Mucosa of stomach (tissue), 1 donor: Measurements from ENCODE around the gene KDM4C.
"Not testable (repeated sequence)": the region's sequence is repeated elsewhere in the genome, so short reads cannot be mapped to it uniquely, and the experiment has no call there.

ENCODE experiments used
- H3K27me3 ChIP-seq: one replicate; pipeline ENCODE4 v1.7.0; 2013; ENCODE audit warnings: mild to moderate bottlenecking, low read length; ENCODE audit not compliant: control insufficient read depth, insufficient read depth
- H3K36me3 ChIP-seq: one replicate; pipeline ENCODE4 v1.7.0; 2013; ENCODE audit warnings: low read length; ENCODE audit not compliant: control insufficient read depth, insufficient read depth
- H3K4me1 ChIP-seq: one replicate; pipeline ENCODE4 v1.7.0; 2013; ENCODE audit warnings: mild to moderate bottlenecking, low read length; ENCODE audit not compliant: control insufficient read depth, insufficient read depth
- H3K4me3 ChIP-seq: one replicate; pipeline ENCODE4 v1.7.0; 2013; ENCODE audit warnings: low read length
- H3K9ac ChIP-seq: one replicate; pipeline ENCODE4 v1.7.0; 2013; ENCODE audit warnings: mild to moderate bottlenecking, low read length, moderate library complexity
- H3K9me3 ChIP-seq: one replicate; pipeline ENCODE4 v1.7.0; 2013; ENCODE audit warnings: mild to moderate bottlenecking, low read length, moderate library complexity; ENCODE audit not compliant: control insufficient read depth
- donor health status: Pancreatic carcinoma.

Gene KDM4C

GRCh38 chr9:6765396-6765795 lies 7.6 kb downstream of the KDM4C start:
- H3K27me3 ChIP-seq = no peaks in the 10 kb centered on the region
- H3K36me3 ChIP-seq = no peaks in the 10 kb centered on the region

GRCh38 chr9:6766606-6767005 lies 8.8 kb downstream of the KDM4C start:
- no peak overlapping the region for H3K4me3 ChIP-seq
- H3K9ac ChIP-seq = no peak overlapping the region
- no peaks in the 10 kb centered on the region for H3K36me3 ChIP-seq
- no peaks in the 10 kb centered on the region for H3K27me3 ChIP-seq
- H3K4me1 ChIP-seq = peaks cover 15% of the 10 kb centered on the region
- no peaks in the 10 kb centered on the region for H3K9me3 ChIP-seq

More at GRCh38 chr9:6765396-6765795, 7.6 kb downstream of the KDM4C start:
- Histone ChIP-seq H3K4me3 (no peak overlapping the region), H3K9me3 (no peaks in the 10 kb centered on the region), H3K4me1 (peaks cover 22% of the 10 kb centered on the region), H3K9ac (no peak overlapping the region)

GRCh38 chr9:6768587-6768986 lies 10.8 kb downstream of the KDM4C start:
- H3K27me3 ChIP-seq, H3K36me3 ChIP-seq, H3K4me3 ChIP-seq, H3K9me3 ChIP-seq, H3K9ac ChIP-seq: not testable (repeated sequence)
- H3K4me1 ChIP-seq = peaks cover 13% of the 10 kb centered on the region

- H3K4me3 ChIP-seq = no peak overlapping the region
- H3K4me1 ChIP-seq = no peaks in the 10 kb centered on the region
- H3K9me3 ChIP-seq = no peaks in the 10 kb centered on the region
- H3K9ac ChIP-seq = no peak overlapping the region
- no peaks in the 10 kb centered on the region for H3K36me3 ChIP-seq
- no peaks in the 10 kb centered on the region for H3K27me3 ChIP-seq
Observed at GRCh38 chr9:6771722-6772121, 13.9 kb downstream of the KDM4C start.

GRCh38 chr9:6777213-6777902 lies 19.6 kb downstream of the KDM4C start:
- Histone ChIP-seq H3K9me3 (no peaks in the 10 kb centered on the region), H3K27me3 (no peaks in the 10 kb centered on the region), H3K4me1 (peaks cover 37% of the 10 kb centered on the region), H3K4me3 (no peak overlapping the region), H3K9ac (no peak overlapping the region), H3K36me3 (no peaks in the 10 kb centered on the region)

GRCh38 chr9:6779417-6780241 lies 21.9 kb downstream of the KDM4C start:
- Histone ChIP-seq H3K4me1 (peaks cover 44% of the 10 kb centered on the region), H3K27me3 (no peaks in the 10 kb centered on the region), H3K9me3 (no peaks in the 10 kb centered on the region), H3K4me3 (no peak overlapping the region), H3K9ac (no peak overlapping the region), H3K36me3 (no peaks in the 10 kb centered on the region)

GRCh38 chr9:6780690-6781089 lies 22.9 kb downstream of the KDM4C start:
- Histone ChIP-seq H3K4me1 (peaks cover 47% of the 10 kb centered on the region), H3K9ac (no peak overlapping the region), H3K27me3 (no peaks in the 10 kb centered on the region), H3K9me3 (no peaks in the 10 kb centered on the region), H3K4me3 (no peak overlapping the region), H3K36me3 (no peaks in the 10 kb centered on the region)

- Histone ChIP-seq H3K27me3 (no peaks in the 10 kb centered on the region), H3K9ac (no peak overlapping the region), H3K4me1 (peaks cover 52% of the 10 kb centered on the region), H3K9me3 (no peaks in the 10 kb centered on the region), H3K4me3 (no peak overlapping the region), H3K36me3 (no peaks in the 10 kb centered on the region)
Observed at GRCh38 chr9:6781476-6781875, 23.7 kb downstream of the KDM4C start.

GRCh38 chr9:6782345-6782744 lies 24.6 kb downstream of the KDM4C start:
- Histone ChIP-seq H3K36me3 (no peaks in the 10 kb centered on the region), H3K4me3 (no peak overlapping the region), H3K27me3 (no peaks in the 10 kb centered on the region), H3K4me1 (peaks cover 56% of the 10 kb centered on the region), H3K9ac (no peak overlapping the region), H3K9me3 (no peaks in the 10 kb centered on the region)

- no peaks in the 10 kb centered on the region for H3K27me3 ChIP-seq
- no peaks in the 10 kb centered on the region for H3K9me3 ChIP-seq
- H3K4me3 ChIP-seq = no peak overlapping the region
- no peaks in the 10 kb centered on the region for H3K36me3 ChIP-seq
- H3K4me1 ChIP-seq = peaks cover 62% of the 10 kb centered on the region
- no peak overlapping the region for H3K9ac ChIP-seq
Observed at GRCh38 chr9:6782981-6783380, 25.2 kb downstream of the KDM4C start.

GRCh38 chr9:6783753-6784152 lies 26.0 kb downstream of the KDM4C start:
- H3K4me1 ChIP-seq = peaks cover 62% of the 10 kb centered on the region

GRCh38 chr9:6785682-6786081 lies 27.9 kb downstream of the KDM4C start:
- Histone ChIP-seq H3K27me3 (no peaks in the 10 kb centered on the region), H3K4me3 (no peak overlapping the region), H3K9ac (no peak overlapping the region), H3K4me1 (peaks cover 53% of the 10 kb centered on the region), H3K9me3 (no peaks in the 10 kb centered on the region), H3K36me3 (no peaks in the 10 kb centered on the region)

More at GRCh38 chr9:6783753-6784152, 26.0 kb downstream of the KDM4C start:
- no peak overlapping the region for H3K4me3 ChIP-seq
- H3K36me3 ChIP-seq = no peaks in the 10 kb centered on the region
- no peak overlapping the region for H3K9ac ChIP-seq
- H3K9me3 ChIP-seq = no peaks in the 10 kb centered on the region
- no peaks in the 10 kb centered on the region for H3K27me3 ChIP-seq
